PC-3 (cell line): ENCODE measurements around the gene UPK1B. TPM values are rescaled to one million over a fixed set of nuclear protein-coding genes. Genes with fewer than 3 reads are reported as not detected.
"Not testable (repeated sequence)": the region's sequence is repeated elsewhere in the genome, so short reads cannot be mapped to it uniquely, and the experiment has no call there.

Experiments used
- ATAC-seq: fragments of 200-7000 bp; cut with Tn5 transposase; 2 replicates; pipeline ENCODE4 v1.9.1; 2020; ENCODE audit warnings: mild to moderate bottlenecking, moderate library complexity
- Bru-seq: library from RNA; stranded (reverse); fragments of 400-500 nt; gene quantifications from one replicate; lab custom pipeline; 2021; lab: Mats Ljungman, UMichigan
- BruChase-seq, 2 experiments: library from RNA; stranded (reverse); fragments of 400-500 nt; gene quantifications; one replicate each; lab custom pipeline; 2021; lab: Mats Ljungman, UMichigan
- BruUV-seq: library from RNA; stranded (reverse); fragments of 400-500 nt; replicated peaks from 2 replicates; lab custom pipeline; 2021; lab: Mats Ljungman, UMichigan
- CTCF ChIA-PET: fragments of 300-600 bp; sonication (Branson Sonifier 250); formaldehyde crosslinking; loops from one replicate; lab custom pipeline; 2022; ENCODE audit warnings: antibody characterized with exemption; lab: Charles Lee
- POLR2A ChIA-PET: fragments of 300-600 bp; sonication (Branson Sonifier 250); formaldehyde crosslinking; loops from one replicate; lab custom pipeline; 2022; ENCODE audit warnings: antibody characterized with exemption; ENCODE audit not compliant: unreplicated experiment; lab: Charles Lee
- DNase-seq: peaks from one replicate; pipeline ENCODE4 v3.0.0-alpha.2; 2015
- H2AFZ ChIP-seq: fragments of 300-600 bp; sonication (generic); 2 replicates; pipeline ENCODE4 v1.6.0; 2016; ENCODE audit warnings: antibody characterized with exemption, low read length
- H3F3A ChIP-seq: fragments of 300-600 bp; sonication (generic); one replicate; pipeline ENCODE4 v1.6.0; 2017; ENCODE audit warnings: antibody characterized with exemption, low read length, control low read depth, mild to moderate bottlenecking; ENCODE audit not compliant: unreplicated experiment
- H3K27ac ChIP-seq: fragments of 300-600 bp; sonication (generic); 2 replicates; pipeline ENCODE4 v1.5.1; 2016; ENCODE audit warnings: mild to moderate bottlenecking, low read length
- H3K27me3 ChIP-seq: fragments of 300-600 bp; sonication (generic); 2 replicates; pipeline ENCODE4 v1.6.1; 2016; ENCODE audit warnings: low read length, mixed read lengths
- H3K36me3 ChIP-seq: fragments of 300-600 bp; sonication (generic); 2 replicates; pipeline ENCODE4 v1.6.1; 2016; ENCODE audit warnings: low read depth, mixed run types, low read length, mixed read lengths
- H3K4me1 ChIP-seq: fragments of 300-600 bp; sonication (generic); 2 replicates; pipeline ENCODE4 v1.5.1; 2016; ENCODE audit warnings: low read length; ENCODE audit not compliant: insufficient read depth
- H3K4me2 ChIP-seq: fragments of 300-600 bp; sonication (generic); 2 replicates; pipeline ENCODE4 v1.6.0; 2016; ENCODE audit warnings: low read length
- H3K4me3 ChIP-seq: fragments of 300-600 bp; sonication (generic); 2 replicates; pipeline ENCODE4 v1.5.1; 2016; ENCODE audit warnings: mild to moderate bottlenecking, low read length, mixed read lengths
- H3K79me2 ChIP-seq: fragments of 300-600 bp; sonication (generic); 2 replicates; pipeline ENCODE4 v1.6.1; 2017; ENCODE audit warnings: low read length, mixed read lengths
- H3K9ac ChIP-seq: fragments of 300-600 bp; sonication (generic); 2 replicates; pipeline ENCODE4 v1.6.0; 2016; ENCODE audit warnings: mild to moderate bottlenecking, low read length
- H3K9me2 ChIP-seq: fragments of 300-600 bp; sonication (generic); replicated peaks from 2 replicates; pipeline ENCODE4 v1.6.1; 2016; ENCODE audit warnings: mixed run types, low read length, mixed read lengths
- H3K9me3 ChIP-seq: fragments of 300-600 bp; sonication (generic); 2 replicates; pipeline ENCODE4 v1.6.1; 2016; ENCODE audit warnings: low read length, mixed read lengths
- H4K20me1 ChIP-seq: fragments of 300-600 bp; sonication (generic); 2 replicates; pipeline ENCODE4 v1.6.1; 2016; ENCODE audit warnings: low read length, mixed read lengths
- EZH2 ChIP-seq: fragments of 300-600 bp; sonication (generic); IDR thresholded peaks from one replicate; pipeline ENCODE4 v1.6.1; 2017; ENCODE audit warnings: antibody characterized with exemption, mild to moderate bottlenecking, low read length; ENCODE audit not compliant: unreplicated experiment
- EZH2phosphoT487 ChIP-seq: fragments of 300-600 bp; sonication (generic); IDR thresholded peaks from 2 replicates; pipeline ENCODE4 v1.6.1; 2018; ENCODE audit warnings: mild to moderate bottlenecking, antibody characterized with exemption, low read length, borderline replicate concordance
- intact Hi-C: fragments of 100-400 bp; cut with micrococcal nuclease; formaldehyde crosslinking; loops from 2 replicates; pipeline ENCODE4 v1.9.0; 2023
- long read RNA-seq: library from polyadenylated mRNA; unstranded; transcript quantifications from one replicate; pipeline ENCODE4 v2.0.0, GENCODE V29; 2021; ENCODE audit not compliant: unreplicated experiment
- total RNA-seq: library from RNA; depleted of rRNA; stranded (reverse); fragments of >200 nt; gene quantifications from 2 replicates; pipeline ENCODE4 v1.2.3, GENCODE V29; 2014; rRNA removed
- TF ChIP-seq, protein P1 (sequence below): fragments of 300-600 bp; sonication (generic); conservative IDR thresholded peaks from 2 replicates; pipeline ENCODE4 v1.5.1; 2017; ENCODE audit warnings: antibody characterized with exemption, low read depth, mild to moderate bottlenecking, low read length

UPK1B gene
- 0.04 TPM in 1 of 2 replicates, not detected in the other for total RNA-seq
- percentile 8 among the genes with signal in this experiment for Bru-seq, nascent RNA
- not detected for BruChase-seq, experiment 1, labeled RNA remaining after a 6-hour chase
- BruChase-seq, experiment 2, labeled RNA remaining after a 2-hour chase = not detected
- long read RNA-seq = 0 reads

DNA sequence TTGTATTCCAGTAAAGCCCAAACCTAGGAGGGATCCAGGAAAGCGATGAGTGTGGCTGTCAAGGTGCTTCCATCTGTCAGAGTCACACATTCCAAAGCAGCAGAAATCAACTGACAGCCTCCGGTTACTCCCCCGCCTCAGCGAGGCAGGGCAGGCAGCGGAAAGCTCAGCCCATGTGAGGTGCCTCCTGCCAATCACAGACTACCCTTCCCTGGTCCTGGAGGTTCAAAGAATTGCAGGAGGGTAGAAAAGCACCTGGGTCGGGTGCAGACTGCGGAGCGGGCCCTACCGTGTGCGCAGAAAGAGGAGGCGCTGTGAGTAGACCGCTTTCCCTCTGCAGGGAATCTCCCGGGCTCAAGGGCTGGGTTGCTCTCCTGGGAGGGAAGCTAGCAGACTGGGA is at the start of gene UPK1B:
Gene UPK1B (plus strand): TSS at position 274 of the 400 bp plus-strand sequence. CDS start 13,144 bp downstream, outside the sequence.
- no peaks in the 10 kb centered on the region for H3K36me3 ChIP-seq
- H3K9ac ChIP-seq = no peak within 1 kb of the TSS
- no peaks in the 10 kb centered on the region for H3K9me3 ChIP-seq
- ChIA-PET CTCF (interaction anchor here (1.0 kb wide), 1 partner anchor 68 kb away, joined by 3 read pairs; no protein-coding TSS in a partner anchor), POLR2A (no interaction called here)
- H3F3A ChIP-seq = no peaks in the 10 kb centered on the region
- no peaks in the 10 kb centered on the region for H3K27me3 ChIP-seq
- H3K9me2 ChIP-seq = no peaks in the 10 kb centered on the region
- no TSS peak for BruUV-seq
- intact Hi-C loops = no loop called here
- no peak within 1 kb of the TSS for H3K4me2 ChIP-seq
- no peak within 1 kb of the TSS for H2AFZ ChIP-seq
- no peak within 1 kb of the TSS for H3K4me3 ChIP-seq
- no peak for DNase-seq
- no peak for ATAC-seq
- H3K4me1 ChIP-seq = peaks cover 24% of the 10 kb centered on the region
- no peaks in the 10 kb centered on the region for H3K79me2 ChIP-seq
- no peaks in the 10 kb centered on the region for H4K20me1 ChIP-seq
- no peak within 1 kb of the TSS for H3K27ac ChIP-seq
- TF ChIP-seq, protein P1, sequence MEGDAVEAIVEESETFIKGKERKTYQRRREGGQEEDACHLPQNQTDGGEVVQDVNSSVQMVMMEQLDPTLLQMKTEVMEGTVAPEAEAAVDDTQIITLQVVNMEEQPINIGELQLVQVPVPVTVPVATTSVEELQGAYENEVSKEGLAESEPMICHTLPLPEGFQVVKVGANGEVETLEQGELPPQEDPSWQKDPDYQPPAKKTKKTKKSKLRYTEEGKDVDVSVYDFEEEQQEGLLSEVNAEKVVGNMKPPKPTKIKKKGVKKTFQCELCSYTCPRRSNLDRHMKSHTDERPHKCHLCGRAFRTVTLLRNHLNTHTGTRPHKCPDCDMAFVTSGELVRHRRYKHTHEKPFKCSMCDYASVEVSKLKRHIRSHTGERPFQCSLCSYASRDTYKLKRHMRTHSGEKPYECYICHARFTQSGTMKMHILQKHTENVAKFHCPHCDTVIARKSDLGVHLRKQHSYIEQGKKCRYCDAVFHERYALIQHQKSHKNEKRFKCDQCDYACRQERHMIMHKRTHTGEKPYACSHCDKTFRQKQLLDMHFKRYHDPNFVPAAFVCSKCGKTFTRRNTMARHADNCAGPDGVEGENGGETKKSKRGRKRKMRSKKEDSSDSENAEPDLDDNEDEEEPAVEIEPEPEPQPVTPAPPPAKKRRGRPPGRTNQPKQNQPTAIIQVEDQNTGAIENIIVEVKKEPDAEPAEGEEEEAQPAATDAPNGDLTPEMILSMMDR = no peak
- TF ChIP-seq EZH2phosphoT487 = no peak
- TF ChIP-seq EZH2 = no peak

DNA sequence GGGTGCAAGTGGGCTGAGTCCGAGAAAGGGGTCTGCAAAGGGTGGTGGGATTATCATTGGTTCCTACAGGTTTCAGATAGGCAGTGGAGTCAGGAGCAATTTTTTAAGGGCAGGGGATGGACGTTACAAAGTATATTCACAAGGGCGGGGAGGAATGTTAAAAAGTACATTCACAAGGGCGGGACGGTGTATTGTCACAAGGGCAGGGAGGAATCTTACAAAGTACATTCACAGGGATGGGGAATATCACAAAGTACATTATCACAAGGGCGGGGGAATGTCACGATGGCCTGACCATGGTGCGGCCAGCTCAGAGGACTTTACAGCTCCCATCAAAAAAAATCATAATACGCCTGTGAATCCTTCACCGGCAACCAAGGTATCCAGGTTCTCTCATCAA is 48.1 kb upstream of the UPK1B start:
- no peak overlapping the region for H3K9ac ChIP-seq
- DNase-seq (no peak), ATAC-seq (no peak)
- no peaks in the 10 kb centered on the region for H4K20me1 ChIP-seq
- no peaks in the 10 kb centered on the region for H3K9me3 ChIP-seq
- BruUV-seq = no TSS peak
- no peaks in the 10 kb centered on the region for H3K27me3 ChIP-seq
- no peaks in the 10 kb centered on the region for H3K79me2 ChIP-seq
- H3K4me3 ChIP-seq = no peak overlapping the region
- no peak overlapping the region for H2AFZ ChIP-seq
- no peaks in the 10 kb centered on the region for H3K36me3 ChIP-seq
- H3K27ac ChIP-seq = no peak overlapping the region
- H3K4me1 ChIP-seq = no peaks in the 10 kb centered on the region
- TF ChIP-seq, protein P1 = no peak
- CTCF ChIA-PET = no interaction called here
- intact Hi-C loops = no loop called here
- H3K9me2 ChIP-seq = no peaks in the 10 kb centered on the region
- POLR2A ChIA-PET = no interaction called here
- no peak overlapping the region for H3K4me2 ChIP-seq
- no peaks in the 10 kb centered on the region for H3F3A ChIP-seq

DNA sequence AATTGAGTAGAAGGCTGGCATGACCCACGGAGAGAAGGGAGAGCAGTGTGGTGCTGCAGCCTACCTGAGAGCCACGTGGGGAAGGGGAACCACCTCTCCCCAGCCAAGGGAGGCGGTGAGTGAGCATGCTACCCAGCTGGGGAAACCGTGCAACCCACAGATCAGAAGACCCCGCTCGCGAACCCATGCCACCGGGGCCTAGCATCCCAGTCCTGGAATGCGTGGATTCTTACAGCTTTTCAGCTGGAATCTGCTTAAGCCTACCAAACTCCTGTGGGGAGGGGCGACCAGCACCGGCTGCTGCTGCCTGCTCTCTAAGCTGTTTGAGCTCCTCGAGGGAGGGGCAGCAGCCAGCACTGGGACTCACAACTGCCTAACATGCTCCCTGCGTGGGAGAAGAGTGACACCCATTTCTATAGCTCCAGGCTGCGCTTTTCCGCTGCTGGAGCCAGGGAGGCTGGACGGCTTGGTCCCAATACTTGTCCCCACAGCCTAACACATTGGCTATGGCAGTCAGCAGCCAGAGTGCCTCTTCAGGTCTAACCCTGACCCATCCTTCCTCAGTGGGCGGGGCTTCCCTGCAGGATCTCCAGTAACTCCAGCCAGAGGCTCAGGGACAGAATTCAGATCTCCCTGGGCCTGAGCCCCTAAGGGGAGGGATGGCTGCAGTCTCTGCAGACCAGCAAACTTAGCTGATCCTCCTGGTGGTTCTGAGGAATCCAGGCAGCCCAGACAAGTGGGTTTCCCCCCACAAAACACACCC is 47.5 kb upstream of the UPK1B start:
- H3K9me3 ChIP-seq = no peaks in the 10 kb centered on the region
- H2AFZ ChIP-seq = no peak overlapping the region
- no peaks in the 10 kb centered on the region for H3K27me3 ChIP-seq
- DNase-seq (no peak), ATAC-seq (no peak)
- no TSS peak for BruUV-seq
- H3F3A ChIP-seq = no peaks in the 10 kb centered on the region
- no peaks in the 10 kb centered on the region for H4K20me1 ChIP-seq
- no peak overlapping the region for H3K27ac ChIP-seq
- TF ChIP-seq, protein P1 = no peak
- no peak for TF ChIP-seq EZH2
- no peak for TF ChIP-seq EZH2phosphoT487
- H3K4me2 ChIP-seq = no peak overlapping the region
- no peaks in the 10 kb centered on the region for H3K9me2 ChIP-seq
- ChIA-PET CTCF (no interaction called here), POLR2A (no interaction called here)
- intact Hi-C loops = no loop called here
- no peak overlapping the region for H3K4me3 ChIP-seq
- no peaks in the 10 kb centered on the region for H3K79me2 ChIP-seq
- no peak overlapping the region for H3K9ac ChIP-seq
- no peaks in the 10 kb centered on the region for H3K4me1 ChIP-seq
- H3K36me3 ChIP-seq = no peaks in the 10 kb centered on the region

DNA sequence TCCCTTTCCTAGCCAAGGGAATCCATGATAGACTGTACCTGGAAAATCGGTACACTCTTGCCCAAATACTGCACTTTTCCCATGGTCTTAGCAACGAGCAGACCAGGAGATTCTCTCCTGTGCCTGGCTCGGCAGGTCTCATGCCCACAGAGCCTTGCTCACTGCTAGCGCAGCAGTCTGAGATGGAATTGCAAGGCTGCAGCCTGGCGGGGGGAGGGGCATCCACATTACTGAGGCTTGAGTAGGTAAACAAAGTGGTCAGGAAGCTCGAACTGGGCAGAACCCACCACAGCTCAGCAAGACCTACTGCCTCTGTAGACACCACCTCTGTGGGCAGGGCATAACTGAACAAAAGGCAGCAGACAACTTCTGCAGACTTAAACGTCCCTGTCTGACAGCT is 43.1 kb upstream of the UPK1B start:
- ATAC-seq, H3K4me3 ChIP-seq, H3K9ac ChIP-seq, H4K20me1 ChIP-seq, H3K9me2 ChIP-seq, POLR2A ChIA-PET, H3K79me2 ChIP-seq, H3K27ac ChIP-seq, H3K36me3 ChIP-seq, BruUV-seq, CTCF ChIA-PET, H3F3A ChIP-seq, H3K9me3 ChIP-seq, H3K27me3 ChIP-seq, H3K4me1 ChIP-seq, intact Hi-C loops, H3K4me2 ChIP-seq, DNase-seq, H2AFZ ChIP-seq: not testable (repeated sequence)
